Neural crest cell (in vitro differentiated cells): ENCODE measurements around the gene CXCL16. TPM values are rescaled to one million over a fixed set of nuclear protein-coding genes. Genes with fewer than 3 reads are reported as not detected.

Experiments
- DNase-seq: peaks from one replicate; pipeline ENCODE4 v3.0.0; 2021; ENCODE audit warnings: low read depth, mixed read lengths, low spot score
- H3K27ac Mint-ChIP-seq: one replicate; pipeline ENCODE4 v1.8.0; 2021; ENCODE audit warnings: mild to moderate bottlenecking, mixed read lengths; ENCODE audit not compliant: unreplicated experiment
- H3K27me3 Mint-ChIP-seq: 2 replicates; pipeline ENCODE4 v1.8.0; 2021; ENCODE audit warnings: low read depth, mild to moderate bottlenecking, mixed read lengths
- H3K36me3 Mint-ChIP-seq: 2 replicates; pipeline ENCODE4 v1.8.0; 2021; ENCODE audit warnings: low read depth, mild to moderate bottlenecking, mixed read lengths
- H3K4me1 Mint-ChIP-seq: 2 replicates; pipeline ENCODE4 v1.8.0; 2021; ENCODE audit warnings: mixed read lengths
- H3K4me3 Mint-ChIP-seq: one replicate; pipeline ENCODE4 v1.8.0; 2021; ENCODE audit warnings: mild to moderate bottlenecking, mixed read lengths
- H3K9me3 Mint-ChIP-seq: 2 replicates; pipeline ENCODE4 v1.8.0; 2021; ENCODE audit warnings: mixed read lengths
- total RNA-seq: library from RNA; stranded (reverse); gene quantifications from 2 replicates; pipeline ENCODE4 v1.2.1, GENCODE V29; 2021
- TF ChIP-seq, protein P1 (sequence below): fragments of 200-600 bp; sonication (generic); conservative IDR thresholded peaks from 2 replicates; pipeline ENCODE4 v1.5.0; 2021; ENCODE audit warnings: antibody characterized with exemption, mild to moderate bottlenecking

CXCL16 gene
- total RNA-seq, 1 donor from 2014 or later, result not detected

DNA sequence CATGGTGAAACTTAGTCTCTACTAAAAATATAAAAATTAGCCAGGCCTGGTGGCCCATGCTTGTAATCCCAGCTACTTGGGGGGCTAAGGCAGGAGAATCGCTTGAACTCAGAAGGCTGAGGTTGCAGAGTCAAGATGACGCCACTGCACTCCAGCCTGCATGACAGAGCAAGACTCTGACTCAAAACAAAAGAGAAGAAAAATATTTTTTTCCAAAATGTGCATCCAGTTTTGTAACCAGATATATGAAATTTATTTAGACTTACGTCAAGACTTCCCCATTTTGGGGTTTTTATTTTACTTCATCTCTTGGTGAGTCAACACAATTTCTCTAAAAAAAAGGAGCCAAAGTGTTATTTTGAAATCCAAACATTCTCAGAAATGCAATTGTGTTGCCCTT, 26.5 kb upstream of the CXCL16 start:
- no peak overlapping the region for H3K4me3 Mint-ChIP-seq
- H3K36me3 Mint-ChIP-seq, result no peaks in the 10 kb centered on the region
- H3K4me1 Mint-ChIP-seq, result no peaks in the 10 kb centered on the region
- no peak for DNase-seq
- H3K27ac Mint-ChIP-seq, result no peak overlapping the region
- TF ChIP-seq, protein P1, sequence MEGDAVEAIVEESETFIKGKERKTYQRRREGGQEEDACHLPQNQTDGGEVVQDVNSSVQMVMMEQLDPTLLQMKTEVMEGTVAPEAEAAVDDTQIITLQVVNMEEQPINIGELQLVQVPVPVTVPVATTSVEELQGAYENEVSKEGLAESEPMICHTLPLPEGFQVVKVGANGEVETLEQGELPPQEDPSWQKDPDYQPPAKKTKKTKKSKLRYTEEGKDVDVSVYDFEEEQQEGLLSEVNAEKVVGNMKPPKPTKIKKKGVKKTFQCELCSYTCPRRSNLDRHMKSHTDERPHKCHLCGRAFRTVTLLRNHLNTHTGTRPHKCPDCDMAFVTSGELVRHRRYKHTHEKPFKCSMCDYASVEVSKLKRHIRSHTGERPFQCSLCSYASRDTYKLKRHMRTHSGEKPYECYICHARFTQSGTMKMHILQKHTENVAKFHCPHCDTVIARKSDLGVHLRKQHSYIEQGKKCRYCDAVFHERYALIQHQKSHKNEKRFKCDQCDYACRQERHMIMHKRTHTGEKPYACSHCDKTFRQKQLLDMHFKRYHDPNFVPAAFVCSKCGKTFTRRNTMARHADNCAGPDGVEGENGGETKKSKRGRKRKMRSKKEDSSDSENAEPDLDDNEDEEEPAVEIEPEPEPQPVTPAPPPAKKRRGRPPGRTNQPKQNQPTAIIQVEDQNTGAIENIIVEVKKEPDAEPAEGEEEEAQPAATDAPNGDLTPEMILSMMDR, result no peak
- H3K9me3 Mint-ChIP-seq, result no peaks in the 10 kb centered on the region
- H3K27me3 Mint-ChIP-seq, result peaks cover 8% of the 10 kb centered on the region

DNA sequence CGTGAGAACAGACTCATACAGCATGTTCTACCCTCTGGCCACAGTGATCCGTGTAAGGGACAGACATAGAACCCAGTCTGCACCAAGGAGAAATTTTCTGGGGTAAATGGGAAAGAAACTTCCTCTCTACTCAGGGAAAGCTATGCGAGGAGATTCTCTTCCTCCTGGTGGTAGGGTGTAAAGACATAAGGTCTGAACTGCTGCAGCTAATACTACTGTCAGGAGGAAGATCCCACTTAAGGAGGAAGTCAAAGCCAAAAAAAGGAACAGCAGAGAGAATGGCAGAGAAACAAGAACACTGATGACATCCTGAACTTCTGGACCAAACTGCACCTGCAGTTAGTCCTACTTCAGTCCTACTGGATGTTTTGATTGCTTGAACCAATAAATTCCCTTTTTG, 24.9 kb upstream of the CXCL16 start:
- Mint-ChIP-seq H3K27ac (no peak overlapping the region), H3K9me3 (no peaks in the 10 kb centered on the region), H3K36me3 (no peaks in the 10 kb centered on the region), H3K4me3 (no peak overlapping the region), H3K4me1 (no peaks in the 10 kb centered on the region), H3K27me3 (peaks cover 15% of the 10 kb centered on the region)
- no peak for DNase-seq
- TF ChIP-seq, protein P1, result no peak

DNA sequence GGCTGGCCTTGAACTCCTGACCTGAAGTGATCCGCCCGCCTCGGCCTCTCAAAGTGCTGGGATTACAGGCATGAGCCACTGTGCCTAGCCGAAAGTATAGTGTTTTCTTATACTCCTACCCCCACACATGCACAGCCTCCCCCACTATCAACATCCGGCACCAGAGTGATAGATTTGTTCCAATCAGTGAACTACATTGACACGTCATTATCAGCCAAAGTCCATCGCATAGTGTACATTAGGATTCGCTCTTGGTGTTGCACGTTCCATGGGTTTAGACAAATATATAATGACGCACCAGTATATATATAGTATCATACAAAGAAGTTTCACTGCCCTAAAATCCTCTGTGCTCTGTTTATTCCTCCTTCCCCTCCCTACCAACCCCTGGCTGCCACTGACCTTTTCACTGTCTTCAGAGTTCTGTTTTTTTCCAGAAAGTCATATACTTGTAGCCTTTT, 20.1 kb upstream of the CXCL16 start:
- H3K27me3 Mint-ChIP-seq, result peaks cover 46% of the 10 kb centered on the region
- no peaks in the 10 kb centered on the region for H3K4me1 Mint-ChIP-seq
- no peaks in the 10 kb centered on the region for H3K9me3 Mint-ChIP-seq
- H3K27ac Mint-ChIP-seq, result no peak overlapping the region
- no peak for DNase-seq
- TF ChIP-seq, protein P1, result no peak
- H3K4me3 Mint-ChIP-seq, result no peak overlapping the region
- H3K36me3 Mint-ChIP-seq, result no peaks in the 10 kb centered on the region

DNA sequence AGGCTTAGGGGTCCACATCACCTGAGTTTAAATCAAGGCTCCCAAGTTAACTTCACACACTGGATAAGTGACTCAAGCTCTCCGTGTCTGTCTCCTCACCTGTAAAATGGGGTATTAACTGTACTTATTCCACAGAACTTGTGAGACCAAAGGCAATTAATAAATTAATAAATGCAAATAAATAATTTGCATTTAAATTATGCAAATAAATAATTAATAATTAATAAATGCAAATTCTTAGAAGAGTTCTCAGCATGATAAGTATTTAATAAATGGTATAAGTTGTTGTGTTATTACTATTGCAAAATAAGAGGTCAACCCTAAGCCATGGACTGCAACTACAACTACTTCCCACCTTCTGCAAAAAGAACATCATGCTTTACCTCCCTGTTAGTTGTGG, 13.7 kb upstream of the CXCL16 start:
- no peak for DNase-seq
- Mint-ChIP-seq H3K27me3 (peaks cover 83% of the 10 kb centered on the region), H3K4me1 (no peaks in the 10 kb centered on the region), H3K4me3 (no peak overlapping the region), H3K9me3 (no peaks in the 10 kb centered on the region), H3K36me3 (no peaks in the 10 kb centered on the region), H3K27ac (no peak overlapping the region)
- TF ChIP-seq, protein P1, result no peak

DNA sequence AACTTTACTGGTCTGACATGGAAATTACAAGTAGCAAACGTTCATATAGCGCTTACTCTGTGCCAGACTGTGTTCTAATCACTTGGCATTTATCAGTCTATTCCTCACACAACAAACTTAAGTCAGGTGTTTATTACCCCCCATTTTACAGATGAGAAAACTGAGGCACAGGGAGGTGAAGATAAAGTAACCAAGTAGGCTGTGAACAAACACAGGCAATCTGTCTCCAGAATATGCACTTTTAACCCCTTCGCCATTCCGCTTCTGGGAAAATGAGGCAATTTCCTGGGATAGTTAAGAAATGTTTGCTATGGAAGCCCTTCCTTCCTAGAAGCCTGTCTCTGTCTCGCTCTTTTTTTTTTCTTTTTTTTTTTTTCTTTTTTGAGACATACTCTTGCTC, 12.2 kb upstream of the CXCL16 start:
- H3K27ac Mint-ChIP-seq, result no peak overlapping the region
- H3K4me1 Mint-ChIP-seq, result no peaks in the 10 kb centered on the region
- TF ChIP-seq, protein P1, result no peak
- no peaks in the 10 kb centered on the region for H3K9me3 Mint-ChIP-seq
- H3K27me3 Mint-ChIP-seq, result peaks cover 83% of the 10 kb centered on the region
- DNase-seq, result no peak
- H3K4me3 Mint-ChIP-seq, result no peak overlapping the region
- no peaks in the 10 kb centered on the region for H3K36me3 Mint-ChIP-seq

DNA sequence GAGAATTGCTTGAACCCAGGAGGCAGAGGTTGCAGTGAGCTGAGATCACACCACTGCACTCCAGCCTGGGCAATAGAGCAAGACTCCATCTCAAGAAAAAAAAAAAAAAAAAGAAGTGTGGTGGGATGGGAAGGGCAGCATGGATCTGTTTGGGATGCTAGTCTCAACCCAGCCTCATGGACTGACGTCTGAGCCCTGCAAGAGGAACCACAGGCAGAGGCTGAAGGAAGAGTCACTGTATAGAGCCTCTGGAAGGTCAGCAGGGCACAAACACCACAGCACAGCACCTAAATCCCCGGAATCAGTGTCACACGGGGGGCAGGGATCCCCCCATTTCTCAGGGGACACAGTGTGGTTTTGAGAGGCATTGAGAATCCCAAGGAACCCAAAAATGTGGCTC, 10.9 kb upstream of the CXCL16 start:
- Mint-ChIP-seq H3K27me3 (peaks cover 86% of the 10 kb centered on the region), H3K4me1 (peaks cover 3% of the 10 kb centered on the region), H3K27ac (no peak overlapping the region), H3K4me3 (no peak overlapping the region), H3K36me3 (no peaks in the 10 kb centered on the region), H3K9me3 (no peaks in the 10 kb centered on the region)
- TF ChIP-seq, protein P1, result no peak
- no peak for DNase-seq
